ENCODE data around the gene PCDHB15.
"Not testable (repeated sequence)": the region's sequence is repeated elsewhere in the genome, so short reads cannot be mapped to it uniquely, and the experiment has no call there.

The PCDHB15 gene

GRCh38 chr5:141245250-141245717 is at the start of gene PCDHB15:
Gene PCDHB15, plus strand, starts transcription at chr5:141245395. Its CDS starts 184 bp downstream, at chr5:141245579.
- DNase-seq (ENCODE audit: low read depth), result no peak

DNA sequence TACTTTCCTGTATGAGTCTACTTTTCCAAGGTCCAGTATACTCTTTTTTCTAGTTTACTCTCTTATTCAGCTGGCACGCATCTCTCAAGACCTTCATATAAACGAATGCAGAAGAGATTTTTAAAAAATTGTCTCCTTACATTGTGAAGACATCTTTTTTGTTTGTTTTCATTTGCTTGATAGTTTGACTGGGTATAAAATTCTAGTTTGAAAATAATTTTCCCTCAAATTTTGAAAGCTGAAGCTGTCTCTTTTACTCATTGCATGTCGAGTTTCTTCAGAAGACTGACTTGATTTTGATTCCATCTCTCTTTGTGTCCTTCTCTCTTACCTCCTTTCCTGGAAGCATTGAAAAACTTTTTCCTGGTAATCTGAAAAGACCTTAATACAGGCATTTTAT is 48.8 kb upstream of the PCDHB15 start:
- DNase-seq (ENCODE audit: low read depth), result no peak

GRCh38 chr5:141199359-141200235 is 45.6 kb upstream of the PCDHB15 start, which contains the start of gene PCDHB11:
Gene PCDHB11, plus strand, starts transcription at chr5:141199627. Its CDS starts 148 bp downstream, at chr5:141199775.
- DNase-seq (ENCODE audit: low read depth), result no peak

DNA sequence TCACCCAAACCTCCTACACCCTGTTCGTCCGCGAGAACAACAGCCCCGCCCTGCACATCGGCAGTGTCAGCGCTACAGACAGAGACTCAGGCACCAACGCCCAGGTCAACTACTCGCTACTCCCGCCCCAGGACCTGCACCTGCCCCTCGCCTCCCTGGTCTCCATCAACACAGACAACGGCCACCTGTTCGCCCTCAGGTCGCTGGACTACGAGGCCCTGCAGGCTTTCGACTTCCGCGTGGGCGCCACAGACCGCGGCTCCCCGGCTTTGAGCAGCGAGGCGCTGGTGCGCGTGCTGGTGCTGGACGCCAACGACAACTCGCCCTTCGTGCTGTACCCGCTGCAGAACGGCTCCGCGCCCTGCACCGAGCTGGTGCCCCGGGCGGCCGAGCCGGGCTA is 44.1 kb upstream of the PCDHB15 start:
- DNase-seq (ENCODE audit: low read depth), result not testable (repeated sequence)

DNA sequence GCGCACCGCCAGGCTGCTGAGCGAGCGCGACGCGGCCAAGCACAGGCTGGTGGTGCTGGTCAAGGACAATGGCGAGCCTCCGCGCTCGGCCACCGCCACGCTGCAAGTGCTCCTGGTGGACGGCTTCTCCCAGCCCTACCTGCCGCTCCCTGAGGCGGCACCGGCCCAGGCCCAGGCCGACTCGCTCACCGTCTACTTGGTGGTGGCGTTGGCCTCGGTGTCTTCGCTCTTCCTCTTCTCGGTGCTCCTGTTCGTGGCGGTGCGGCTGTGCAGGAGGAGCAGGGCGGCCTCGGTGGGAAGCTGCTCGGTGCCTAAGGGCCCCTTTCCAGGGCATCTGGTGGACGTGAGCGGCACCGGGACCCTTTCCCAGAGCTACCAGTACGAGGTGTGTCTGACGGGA is 43.5 kb upstream of the PCDHB15 start:
- DNase-seq (ENCODE audit: low read depth), result not testable (repeated sequence)

DNA sequence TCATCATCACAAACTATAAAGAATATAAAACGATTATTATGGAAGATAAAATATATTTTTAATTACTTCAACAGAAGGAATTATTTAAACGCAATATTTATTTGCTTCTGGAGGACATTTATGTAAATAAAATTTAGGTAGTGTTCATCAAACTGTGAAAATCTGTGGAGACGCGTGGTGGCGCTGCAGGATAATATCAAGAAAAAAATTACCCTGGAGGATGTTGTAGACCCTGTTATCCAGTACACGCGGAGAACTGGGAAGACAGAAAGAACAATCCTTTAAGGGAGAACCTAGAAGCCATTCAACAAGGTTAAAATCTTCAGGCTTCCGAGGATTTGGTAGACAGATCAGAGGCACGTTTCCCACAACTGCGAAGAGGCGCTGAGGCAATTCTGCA is 36.7 kb upstream of the PCDHB15 start, which contains the start of gene PCDHB12:
Gene PCDHB12, plus strand, starts transcription at position 242 of the 400 bp plus-strand sequence. CDS start 189 bp downstream, outside the sequence.
- no peak for DNase-seq (ENCODE audit: low read depth)

- not testable (repeated sequence) for DNase-seq (ENCODE audit: low read depth)
Measured at GRCh38 chr5:141210281-141210680, 34.9 kb upstream of the PCDHB15 start.

DNA sequence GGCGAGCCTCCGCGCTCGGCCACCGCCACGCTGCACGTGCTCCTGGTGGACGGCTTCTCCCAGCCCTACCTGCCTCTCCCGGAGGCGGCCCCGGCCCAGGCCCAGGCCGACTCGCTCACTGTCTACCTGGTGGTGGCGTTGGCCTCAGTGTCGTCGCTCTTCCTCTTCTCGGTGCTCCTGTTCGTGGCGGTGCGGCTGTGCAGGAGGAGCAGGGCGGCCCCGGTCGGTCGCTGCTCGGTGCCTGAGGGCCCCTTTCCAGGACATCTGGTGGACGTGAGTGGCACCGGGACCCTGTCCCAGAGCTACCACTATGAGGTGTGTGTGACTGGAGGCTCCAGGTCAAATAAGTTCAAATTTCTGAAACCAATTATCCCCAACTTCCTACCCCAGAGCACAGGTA is 34.3 kb upstream of the PCDHB15 start:
- not testable (repeated sequence) for DNase-seq (ENCODE audit: low read depth)

DNA sequence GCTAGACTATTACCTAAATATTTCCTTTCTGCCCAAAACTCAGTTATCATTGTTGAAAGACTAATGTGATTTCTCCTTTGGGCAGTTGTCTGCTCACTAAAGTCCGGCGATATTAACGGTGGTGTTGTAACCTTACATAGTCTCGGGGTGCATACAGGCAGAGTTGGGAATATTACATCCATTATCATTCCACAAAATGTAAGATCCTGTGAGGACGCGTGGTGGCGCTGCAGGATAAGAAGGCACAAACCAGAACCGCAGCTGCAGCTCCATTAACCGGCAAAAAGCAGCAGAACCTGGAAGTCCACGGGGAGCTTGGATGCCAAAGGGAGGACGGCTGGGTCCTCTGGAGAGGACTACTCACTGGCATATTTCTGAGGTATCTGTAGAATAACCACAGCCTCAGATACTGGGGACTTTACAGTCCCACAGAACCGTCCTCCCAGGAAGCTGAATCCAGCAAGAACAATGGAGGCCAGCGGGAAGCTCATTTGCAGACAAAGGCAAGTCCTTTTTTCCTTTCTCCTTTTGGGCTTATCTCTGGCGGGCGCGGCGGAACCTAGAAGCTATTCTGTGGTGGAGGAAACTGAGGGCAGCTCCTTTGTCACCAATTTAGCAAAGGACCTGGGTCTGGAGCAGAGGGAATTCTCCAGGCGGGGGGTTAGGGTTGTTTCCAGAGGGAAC is 31.4 kb upstream of the PCDHB15 start, which contains the start of gene PCDHB13:
Gene PCDHB13, plus strand, starts transcription at position 264 of the 684 bp plus-strand sequence. Its CDS starts 205 bp downstream, at position 469.
- DNase-seq (ENCODE audit: low read depth), result not testable (repeated sequence)

DNA sequence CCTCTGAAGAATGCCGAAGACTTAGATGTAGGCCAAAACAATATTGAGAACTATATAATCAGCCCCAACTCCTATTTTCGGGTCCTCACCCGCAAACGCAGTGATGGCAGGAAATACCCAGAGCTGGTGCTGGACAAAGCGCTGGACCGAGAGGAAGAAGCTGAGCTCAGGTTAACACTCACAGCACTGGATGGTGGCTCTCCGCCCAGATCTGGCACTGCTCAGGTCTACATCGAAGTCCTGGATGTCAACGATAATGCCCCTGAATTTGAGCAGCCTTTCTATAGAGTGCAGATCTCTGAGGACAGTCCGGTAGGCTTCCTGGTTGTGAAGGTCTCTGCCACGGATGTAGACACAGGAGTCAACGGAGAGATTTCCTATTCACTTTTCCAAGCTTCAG is 30.6 kb upstream of the PCDHB15 start:
- not testable (repeated sequence) for DNase-seq (ENCODE audit: low read depth)

GRCh38 chr5:141215504-141215903 is 29.7 kb upstream of the PCDHB15 start:
- DNase-seq (ENCODE audit: low read depth), result not testable (repeated sequence)

- DNase-seq (ENCODE audit: low read depth), result not testable (repeated sequence)
Measured at GRCh38 chr5:141216035-141216434, 29.2 kb upstream of the PCDHB15 start.

DNA sequence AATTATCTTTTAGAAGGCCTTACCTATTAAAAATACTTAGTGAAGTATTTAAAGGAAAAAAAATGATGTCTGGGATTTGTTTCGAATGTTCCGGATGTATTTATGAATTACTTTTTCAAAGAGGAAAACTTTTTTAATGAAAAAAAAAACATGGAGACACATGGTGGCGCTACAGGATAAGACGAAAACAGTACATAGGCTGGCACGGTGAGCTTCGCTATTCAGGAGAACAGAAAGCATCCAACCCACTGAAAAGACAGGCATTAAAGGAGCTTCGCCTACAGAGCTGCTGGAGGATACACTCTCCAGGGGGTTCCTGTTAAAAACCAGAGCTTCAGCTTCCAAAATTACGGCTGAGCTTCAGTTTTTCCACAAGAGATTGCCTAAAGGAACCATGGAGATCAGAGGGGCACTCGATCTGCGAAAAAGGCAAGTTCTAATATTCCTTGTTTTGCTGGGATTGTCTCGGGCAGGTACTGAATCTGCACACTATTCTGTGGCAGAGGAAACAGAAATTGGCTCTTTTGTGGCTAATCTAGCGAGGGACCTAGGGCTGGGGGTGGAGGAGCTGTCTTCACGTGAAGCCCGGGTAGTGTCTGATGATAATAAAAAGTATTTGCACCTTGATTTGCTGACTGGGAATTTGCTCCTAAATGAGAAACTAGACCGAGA is 21.9 kb upstream of the PCDHB15 start, which contains the start of gene PCDHB14:
Gene PCDHB14, plus strand, starts transcription at position 232 of the 672 bp plus-strand sequence. Its CDS starts 163 bp downstream, at position 395.
- no peak for DNase-seq (ENCODE audit: low read depth)

DNA sequence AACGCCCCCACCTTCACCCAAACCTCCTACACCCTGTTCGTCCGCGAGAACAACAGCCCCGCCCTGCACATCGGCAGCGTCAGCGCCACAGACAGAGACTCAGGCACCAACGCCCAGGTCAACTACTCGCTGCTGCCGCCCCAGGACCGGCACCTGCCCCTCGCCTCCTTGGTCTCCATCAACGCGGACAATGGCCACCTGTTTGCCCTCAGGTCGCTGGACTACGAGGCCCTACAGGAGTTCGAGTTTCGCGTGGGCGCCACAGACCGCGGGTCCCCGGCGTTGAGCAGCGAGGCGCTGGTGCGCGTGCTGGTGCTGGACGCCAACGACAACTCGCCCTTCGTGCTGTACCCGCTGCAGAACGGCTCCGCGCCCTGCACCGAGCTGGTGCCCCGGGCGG is 20.4 kb upstream of the PCDHB15 start:
- not testable (repeated sequence) for DNase-seq (ENCODE audit: low read depth)

GRCh38 chr5:141225421-141225820 is 19.8 kb upstream of the PCDHB15 start:
- not testable (repeated sequence) for DNase-seq (ENCODE audit: low read depth)

GRCh38 chr5:141234109-141234667 is 11.0 kb upstream of the PCDHB15 start:
- no peak for DNase-seq (ENCODE audit: low read depth)

DNA sequence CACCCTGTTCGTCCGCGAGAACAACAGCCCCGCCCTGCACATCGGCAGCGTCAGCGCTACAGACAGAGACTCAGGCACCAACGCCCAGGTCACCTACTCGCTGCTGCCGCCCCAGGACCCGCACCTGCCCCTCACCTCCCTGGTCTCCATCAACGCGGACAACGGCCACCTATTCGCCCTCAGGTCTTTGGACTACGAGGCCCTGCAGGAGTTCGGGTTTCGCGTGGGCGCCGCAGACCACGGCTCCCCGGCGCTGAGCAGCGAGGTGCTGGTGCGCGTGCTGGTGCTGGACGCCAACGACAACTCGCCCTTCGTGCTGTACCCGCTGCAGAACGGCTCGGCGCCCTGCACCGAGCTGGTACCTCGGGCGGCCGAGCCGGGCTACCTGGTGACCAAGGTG is 9.3 kb upstream of the PCDHB15 start:
- DNase-seq (ENCODE audit: low read depth), result not testable (repeated sequence)

- no peak for DNase-seq (ENCODE audit: low read depth)
Measured at GRCh38 chr5:141236516-141237313, 8.5 kb upstream of the PCDHB15 start.

DNA sequence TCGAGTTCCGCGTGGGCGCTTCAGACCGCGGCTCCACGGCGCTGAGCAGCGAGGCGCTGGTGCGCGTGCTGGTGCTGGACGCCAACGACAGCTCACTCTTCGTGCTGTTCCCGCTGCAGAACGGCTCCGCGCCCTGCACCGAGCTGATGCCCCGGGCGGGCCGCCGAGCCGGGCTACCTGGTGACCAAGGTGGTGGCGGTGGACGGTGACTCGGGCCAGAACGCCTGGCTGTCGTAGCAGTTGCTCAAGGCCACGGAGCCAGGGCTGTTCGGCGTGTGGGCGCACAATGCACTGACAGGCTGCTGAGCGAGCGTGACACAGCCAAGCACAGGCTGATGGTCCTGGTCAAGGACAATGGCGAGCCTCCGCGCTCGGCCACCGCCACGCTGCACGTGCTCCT is 3.7 kb upstream of the PCDHB15 start:
- no peak for DNase-seq (ENCODE audit: low read depth)

DNA sequence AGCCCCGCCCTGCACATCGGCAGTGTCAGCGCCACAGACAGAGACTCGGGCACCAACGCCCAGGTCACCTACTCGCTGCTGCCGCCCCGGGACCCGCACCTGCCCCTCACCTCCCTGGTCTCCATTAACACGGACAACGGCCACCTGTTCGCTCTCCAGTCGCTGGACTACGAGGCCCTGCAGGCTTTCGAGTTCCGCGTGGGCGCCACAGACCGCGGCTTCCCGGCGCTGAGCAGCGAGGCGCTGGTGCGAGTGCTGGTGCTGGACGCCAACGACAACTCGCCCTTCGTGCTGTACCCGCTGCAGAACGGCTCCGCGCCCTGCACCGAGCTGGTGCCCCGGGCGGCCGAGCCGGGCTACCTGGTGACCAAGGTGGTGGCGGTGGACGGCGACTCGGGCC is 1.8 kb downstream of the PCDHB15 start:
- DNase-seq (ENCODE audit: low read depth), result not testable (repeated sequence)

DNA sequence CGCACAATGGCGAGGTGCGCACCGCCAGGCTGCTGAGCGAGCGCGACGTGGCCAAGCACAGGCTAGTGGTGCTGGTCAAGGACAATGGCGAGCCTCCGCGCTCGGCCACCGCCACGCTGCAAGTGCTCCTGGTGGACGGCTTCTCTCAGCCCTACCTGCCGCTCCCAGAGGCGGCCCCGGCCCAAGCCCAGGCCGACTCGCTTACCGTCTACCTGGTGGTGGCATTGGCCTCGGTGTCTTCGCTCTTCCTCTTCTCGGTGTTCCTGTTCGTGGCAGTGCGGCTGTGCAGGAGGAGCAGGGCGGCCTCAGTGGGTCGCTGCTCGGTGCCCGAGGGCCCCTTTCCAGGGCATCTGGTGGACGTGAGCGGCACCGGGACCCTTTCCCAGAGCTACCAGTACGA is 2.2 kb downstream of the PCDHB15 start:
- DNase-seq (ENCODE audit: low read depth), result not testable (repeated sequence)
